RPMI8226 (cell line): Measurements from ENCODE around the gene ANK2.
"Not testable (repeated sequence)": the region's sequence is repeated elsewhere in the genome, so short reads cannot be mapped to it uniquely, and the experiment has no call there.

ENCODE experiments used
- DNase-seq: peaks from one replicate; pipeline ENCODE4 v3.0.0-alpha.2; 2015

ANK2 gene

DNA sequence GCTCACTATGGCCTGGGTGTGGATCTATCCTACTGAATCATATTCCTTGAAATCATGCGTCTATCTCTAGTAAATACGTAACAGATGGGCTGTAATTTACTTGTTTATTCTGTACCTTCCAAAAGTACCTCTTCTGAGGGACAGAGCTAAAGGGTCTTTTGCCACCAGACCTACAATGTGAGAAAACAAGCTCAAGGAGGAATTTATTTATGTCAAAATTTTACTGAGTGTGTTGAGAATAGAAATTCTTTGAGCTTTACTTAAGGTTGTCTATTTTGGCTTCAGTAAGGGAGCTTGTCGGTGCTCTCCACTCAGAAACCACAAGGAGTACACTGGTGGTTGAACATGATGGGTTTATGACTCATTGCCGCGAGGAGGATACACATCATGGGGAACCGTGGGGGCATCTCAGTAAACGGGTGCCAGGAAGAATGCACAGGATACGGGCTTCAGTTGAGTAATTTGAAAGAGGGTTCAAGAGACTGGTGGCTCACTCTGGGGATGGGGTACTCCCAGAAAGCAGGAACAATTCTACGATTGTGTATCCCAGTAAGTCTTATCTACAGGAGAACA, 3.0 kb downstream of the ANK2 start:
- no peak for DNase-seq

DNA sequence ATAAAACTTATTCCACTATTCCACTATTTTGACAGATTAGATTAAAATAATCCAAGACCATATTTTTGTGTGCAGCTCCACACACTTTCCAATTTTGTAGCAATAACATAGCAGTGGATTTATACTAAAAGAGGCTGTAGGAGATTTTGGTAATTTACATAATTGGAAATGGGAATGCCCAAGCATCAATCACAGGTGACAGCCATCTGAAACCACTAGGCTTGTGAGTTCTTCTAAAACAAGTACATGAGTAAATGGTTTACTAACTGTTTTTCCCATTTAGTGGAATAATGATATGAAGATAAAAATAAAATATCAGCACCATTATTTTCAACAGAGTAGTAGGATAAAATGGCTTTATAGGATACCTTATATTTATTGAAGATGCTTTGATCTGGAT, 4.4 kb downstream of the ANK2 start:
- no peak for DNase-seq

DNA sequence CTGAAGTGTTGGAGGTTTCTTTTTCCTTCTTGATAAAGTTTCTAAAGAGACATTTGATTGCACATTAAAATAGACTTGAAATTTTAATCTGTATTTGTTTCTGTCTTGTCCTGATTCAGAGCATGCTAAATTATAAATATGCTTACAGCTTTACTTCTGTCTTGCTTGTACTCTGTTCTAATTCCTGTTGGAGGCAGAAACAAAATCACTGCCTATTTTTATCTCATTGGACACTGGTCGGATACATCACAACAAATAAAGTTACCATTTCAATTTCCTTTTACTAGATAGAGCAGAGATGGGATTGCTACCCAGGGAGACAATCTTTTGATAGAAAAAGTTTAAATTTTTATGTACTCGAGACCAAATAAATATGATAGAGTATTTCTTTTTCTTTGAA, 6.9 kb downstream of the ANK2 start:
- DNase-seq = no peak

DNA sequence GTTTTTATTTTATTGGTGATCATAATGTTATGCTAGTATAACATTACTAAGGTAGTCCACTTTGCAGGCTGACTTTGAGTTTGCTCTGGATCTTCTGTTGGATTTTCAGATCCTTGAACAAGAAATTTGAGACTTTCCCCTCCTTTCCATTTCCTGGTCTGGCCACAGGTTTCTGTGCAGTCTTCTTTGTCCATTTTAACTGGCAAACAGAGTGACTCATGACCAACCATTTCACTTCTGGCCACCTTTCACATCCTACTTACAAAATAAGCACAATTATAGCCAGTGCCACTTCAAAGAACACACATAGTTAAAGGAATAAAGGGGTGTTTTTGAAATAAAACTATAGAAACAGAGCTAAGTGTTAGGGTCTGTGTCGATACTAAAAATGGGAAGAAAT, 8.4 kb downstream of the ANK2 start:
- no peak for DNase-seq

DNA sequence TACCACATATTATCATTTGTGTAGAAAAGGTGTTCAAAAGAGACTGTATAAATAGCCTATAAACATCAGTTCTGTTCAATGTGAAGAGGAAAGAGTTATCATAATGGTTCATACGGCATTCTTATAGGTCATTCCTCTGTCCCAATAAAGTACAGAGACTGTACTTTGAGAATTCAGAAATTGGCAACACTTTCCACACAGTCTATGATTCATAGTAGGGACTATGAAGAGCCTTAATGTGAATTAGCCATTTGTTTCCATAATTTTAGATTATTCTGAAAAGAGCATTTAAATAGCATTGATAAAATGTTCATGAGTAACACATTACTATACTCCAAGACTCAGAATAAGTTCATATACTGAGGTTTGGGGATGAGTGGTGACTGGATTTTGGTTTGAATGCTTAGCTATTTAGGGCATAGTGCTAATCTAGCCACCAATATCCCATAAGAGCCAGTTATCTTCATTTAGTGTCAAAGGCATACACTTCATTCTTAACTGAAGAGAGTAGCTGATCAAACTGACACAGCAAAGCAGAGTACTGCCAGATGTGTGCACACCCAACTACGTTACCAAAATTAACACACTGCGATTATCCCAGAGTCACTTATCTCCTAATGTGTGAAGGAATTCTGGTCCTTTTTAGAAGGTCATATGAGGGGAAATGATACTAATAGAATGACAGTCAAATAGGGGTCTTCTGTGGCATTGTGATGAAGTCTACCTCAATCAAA, 10.2 kb downstream of the ANK2 start:
- no peak for DNase-seq

DNA sequence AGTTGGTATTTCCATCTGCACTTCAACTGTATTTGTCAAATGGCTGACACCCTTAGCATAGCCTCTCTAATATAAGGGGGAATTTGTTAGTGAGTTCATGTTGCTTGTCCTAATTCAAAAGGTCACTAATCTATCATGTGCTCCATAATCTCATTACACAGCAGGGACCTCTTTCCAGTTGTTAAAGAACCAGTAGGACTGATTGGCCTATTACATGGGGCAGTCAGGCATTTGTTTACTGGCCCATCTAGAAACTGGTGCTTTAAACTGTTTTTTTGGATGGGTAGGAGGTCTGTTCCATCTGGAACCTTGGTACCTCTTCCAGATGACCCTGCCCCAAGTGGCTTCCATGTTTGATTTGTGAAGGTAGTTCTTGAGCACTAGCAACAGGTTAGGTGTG, 11.4 kb downstream of the ANK2 start:
- no peak for DNase-seq

DNA sequence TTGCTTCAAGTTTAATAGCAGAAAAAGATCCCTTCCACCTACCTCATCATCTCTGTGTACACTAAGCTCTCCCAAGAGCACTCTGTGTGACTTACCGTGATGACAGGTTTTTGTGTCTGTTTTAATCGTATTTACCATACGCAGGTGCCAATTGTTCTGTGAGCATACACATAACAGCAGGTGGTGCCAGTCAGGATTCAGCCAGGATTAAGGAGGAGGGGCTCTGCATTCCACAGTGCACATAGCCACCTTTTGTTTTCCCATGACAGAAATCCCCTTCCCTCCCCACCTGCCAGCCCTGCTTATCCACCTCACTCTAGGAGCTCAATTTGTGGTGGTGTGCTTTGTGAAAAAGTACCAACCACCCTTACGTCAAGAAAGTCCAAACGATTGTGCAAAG, 14.8 kb downstream of the ANK2 start:
- DNase-seq = no peak

DNA sequence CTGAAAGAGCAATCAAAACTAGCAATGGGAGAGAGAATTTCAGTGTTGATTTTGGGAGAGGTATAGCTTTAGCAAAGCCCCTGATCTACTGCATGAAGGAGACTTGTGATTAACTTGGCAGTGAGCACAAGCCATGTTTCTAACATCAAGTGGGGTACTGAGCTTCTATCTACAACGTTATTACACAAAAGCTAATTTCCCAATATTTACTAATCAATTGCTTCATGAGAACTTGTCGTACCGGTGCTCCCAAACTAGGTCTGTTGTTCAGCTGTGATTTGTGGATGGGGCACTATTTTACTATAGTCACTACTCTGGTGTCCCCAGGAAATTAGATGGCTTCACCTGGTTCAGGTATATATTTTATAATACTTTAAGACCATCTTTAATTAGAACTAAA, 16.2 kb downstream of the ANK2 start:
- DNase-seq = no peak

DNA sequence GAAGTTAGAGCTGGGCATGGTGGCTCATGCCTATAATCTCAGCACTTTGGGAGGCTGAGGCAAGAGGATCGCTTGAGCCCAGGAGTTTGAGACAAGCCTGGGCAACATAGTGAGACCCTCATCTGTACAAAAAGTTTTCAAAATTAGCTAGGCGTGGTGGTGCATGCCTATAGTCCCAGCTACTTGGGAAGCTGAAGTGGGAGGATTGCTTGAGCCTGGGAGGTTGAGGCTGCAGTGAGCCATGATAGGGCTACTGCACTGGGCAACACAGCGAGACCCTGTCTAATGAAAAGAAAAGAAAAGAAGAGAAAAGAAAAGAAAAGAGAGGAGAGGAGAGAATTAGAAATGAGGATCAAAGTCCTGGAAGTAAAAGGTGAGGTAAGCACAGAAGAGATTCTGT, 19.3 kb downstream of the ANK2 start:
- not testable (repeated sequence) for DNase-seq

DNA sequence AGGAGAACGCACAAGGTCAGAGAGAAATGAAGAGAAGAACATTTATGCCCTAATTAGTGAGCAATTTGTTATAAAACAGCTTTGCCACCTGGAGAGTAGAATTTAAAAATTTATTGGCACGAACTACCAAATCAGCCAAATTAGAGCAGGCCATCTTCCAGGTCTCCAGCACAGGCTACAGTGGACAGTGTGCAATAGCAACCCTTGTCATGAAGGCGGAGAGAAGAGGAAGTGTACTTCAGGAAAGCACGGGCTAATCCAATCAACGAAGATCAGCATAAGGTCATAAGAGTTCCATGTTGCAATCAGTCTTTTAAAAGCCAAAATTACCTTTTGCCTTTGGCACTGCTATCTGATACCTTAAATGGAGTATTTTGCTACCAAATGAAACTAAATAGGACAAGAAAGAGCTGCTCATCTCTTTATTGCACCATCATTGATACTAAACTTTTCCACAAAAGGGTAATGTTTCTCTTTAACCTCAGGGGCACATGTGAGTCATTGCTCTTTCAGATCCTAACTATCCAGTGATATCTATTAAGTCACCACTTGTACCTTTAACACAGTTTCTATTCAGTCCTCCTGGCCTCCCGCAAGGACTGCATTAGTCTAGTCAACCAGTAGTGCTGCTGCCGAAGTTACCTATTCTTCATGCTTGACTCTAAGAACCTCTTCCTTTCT, 19.9 kb downstream of the ANK2 start:
- DNase-seq = no peak

DNA sequence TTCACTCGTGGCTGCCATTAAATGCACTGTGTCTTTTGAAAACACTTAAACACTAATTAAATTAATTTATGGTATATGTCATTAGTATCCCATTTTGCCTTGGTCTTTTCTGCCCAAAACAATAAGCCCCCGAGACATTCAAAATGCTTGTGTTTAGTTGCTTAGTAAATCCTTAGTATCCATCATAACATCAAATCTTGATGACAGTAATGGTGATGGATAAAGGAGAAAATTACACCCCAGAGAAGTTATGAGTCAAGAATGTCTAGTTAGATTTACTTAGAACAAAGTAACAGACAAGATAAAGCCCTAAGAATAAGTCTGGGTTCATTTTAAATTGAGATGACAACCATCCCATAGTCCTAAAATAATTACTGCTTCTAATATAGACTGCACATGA, 21.3 kb downstream of the ANK2 start:
- no peak for DNase-seq

DNA sequence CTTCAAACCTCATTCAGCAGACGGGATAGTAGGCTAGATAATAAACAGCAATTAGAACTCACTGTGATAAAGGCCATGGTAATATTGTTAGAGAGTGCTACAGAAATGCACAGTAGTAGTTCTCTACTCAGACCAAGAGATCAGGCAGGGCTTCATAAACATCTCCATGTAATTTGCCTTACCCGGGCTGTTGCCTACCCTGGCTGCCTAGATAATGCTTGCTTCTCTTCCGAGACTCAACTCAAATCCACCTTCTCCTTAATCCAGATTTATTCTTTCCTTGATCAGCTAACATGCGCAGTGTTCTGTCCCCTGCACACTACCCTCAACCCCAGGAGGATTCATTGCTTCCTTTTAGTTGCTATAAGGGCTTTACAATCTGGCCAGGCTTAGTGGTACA, 21.8 kb downstream of the ANK2 start:
- DNase-seq = no peak

DNA sequence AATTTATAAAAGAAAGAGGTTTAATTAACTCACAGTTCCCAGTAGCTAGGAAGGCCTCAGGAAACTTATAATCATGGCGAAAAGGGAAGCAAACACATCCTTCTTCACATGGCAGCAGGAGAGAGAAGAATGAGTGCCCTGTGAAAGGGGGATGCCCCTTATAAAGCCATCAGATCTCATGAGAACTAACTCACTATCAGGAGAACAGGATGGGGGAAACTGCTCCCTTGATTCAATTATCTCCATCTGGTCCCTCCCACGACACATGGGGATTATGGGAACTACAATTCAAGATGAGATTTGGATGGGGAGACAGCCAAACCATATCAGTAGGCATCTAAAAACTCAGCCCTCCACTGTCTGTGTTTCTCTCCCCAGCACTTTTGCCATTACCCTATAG, 22.4 kb downstream of the ANK2 start:
- DNase-seq = no peak

DNA sequence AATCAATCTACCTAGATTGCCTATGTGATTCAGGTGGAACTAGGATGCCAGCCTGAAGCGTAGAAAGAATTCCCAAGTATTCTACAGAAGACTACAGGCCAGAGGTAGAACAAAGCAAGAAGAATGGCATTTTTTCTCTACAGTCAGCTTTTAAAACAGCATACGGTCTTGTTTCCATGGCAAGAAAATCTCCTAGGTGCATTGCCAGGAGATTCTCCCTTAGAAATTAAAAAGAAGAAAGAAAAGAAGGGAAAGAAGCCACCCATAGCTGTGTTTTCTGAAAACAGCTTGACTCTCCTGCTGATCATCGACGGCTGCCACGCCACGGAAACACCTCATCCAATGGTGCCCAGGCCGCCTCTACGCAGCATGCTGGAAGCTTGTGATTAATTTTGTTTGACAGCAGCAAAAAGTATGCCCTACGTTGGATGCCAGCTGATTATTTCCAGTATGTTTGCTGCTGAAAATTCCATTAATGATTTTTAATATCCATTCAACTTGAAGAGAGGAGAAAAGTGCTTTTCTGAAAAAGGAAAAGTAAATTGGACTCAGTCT, 24.1 kb downstream of the ANK2 start:
- no peak for DNase-seq

DNA sequence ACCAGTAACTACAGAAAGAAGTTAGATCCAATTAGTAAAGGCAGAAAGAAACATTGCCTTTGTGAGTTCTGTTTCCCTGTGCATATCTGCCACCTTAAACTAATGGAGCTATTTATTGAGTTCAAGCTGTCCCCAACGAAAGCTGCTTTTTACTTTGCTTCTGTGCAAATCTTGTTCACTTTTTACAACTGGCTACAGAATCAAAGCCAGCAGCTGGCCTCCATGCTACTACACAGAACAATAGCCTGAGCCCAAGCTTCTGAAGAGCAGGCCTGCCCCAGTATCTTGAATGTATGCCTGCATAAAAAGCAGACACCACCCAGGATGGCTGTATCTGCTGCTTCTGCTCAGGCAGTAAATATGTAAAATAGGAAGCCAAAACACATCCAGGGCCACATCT, 28.1 kb downstream of the ANK2 start:
- no peak for DNase-seq

DNA sequence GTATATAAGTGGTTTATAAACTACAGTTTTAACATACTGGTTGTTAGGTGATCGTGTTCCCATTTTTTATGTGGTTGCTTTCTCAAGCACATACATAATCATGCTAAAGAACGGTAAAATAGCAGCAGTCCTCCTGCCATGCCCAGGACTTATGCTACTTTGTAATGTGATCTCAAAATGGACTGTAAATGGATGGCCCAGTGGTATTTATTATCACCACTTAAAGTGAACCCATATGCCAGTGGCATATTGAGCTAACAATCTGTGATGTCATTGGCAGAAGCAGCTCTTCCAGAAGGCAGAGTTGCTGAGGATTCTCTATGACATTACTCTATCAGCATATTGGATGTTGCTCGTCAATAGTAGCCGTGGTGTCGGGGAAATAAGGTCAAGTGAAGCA, 28.6 kb downstream of the ANK2 start:
- no peak for DNase-seq

DNA sequence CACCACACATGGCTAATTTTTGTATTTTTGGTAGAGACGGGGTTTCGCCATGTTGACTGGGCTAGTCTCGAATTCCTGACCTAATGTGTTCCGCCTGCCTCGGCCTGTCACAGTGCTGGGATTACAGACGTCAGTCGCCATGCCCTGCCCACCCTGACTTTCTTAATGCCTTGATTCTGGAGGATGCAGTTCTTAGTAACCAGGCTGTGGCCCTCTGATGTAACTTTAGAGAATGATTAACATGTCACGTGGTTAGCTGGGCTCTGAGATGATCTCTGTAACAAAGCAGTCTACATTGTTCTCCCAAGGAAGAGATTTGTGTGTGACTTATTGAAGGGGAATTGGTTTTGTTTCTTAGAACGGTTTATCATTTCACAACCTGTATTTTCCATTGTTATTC, 30.6 kb downstream of the ANK2 start:
- no peak for DNase-seq

DNA sequence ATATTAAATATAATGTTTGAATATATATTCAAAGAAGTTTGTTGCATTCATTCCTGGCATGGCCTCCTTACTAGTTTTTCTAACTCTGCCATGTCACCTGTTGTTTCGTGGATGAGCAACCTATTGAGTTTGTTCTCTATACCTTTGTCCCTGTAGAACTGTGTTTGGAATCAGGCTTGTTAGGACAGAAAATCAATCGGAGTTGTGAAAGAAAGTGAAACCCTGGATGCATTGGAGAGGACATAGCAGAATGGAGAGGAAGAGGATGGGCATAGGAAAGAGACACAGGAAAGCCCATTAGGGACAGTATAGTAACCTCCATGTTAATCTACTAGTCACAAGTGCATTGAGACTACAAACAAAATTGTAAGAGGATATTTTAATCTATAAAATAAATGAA, 31.2 kb downstream of the ANK2 start:
- no peak for DNase-seq

DNA sequence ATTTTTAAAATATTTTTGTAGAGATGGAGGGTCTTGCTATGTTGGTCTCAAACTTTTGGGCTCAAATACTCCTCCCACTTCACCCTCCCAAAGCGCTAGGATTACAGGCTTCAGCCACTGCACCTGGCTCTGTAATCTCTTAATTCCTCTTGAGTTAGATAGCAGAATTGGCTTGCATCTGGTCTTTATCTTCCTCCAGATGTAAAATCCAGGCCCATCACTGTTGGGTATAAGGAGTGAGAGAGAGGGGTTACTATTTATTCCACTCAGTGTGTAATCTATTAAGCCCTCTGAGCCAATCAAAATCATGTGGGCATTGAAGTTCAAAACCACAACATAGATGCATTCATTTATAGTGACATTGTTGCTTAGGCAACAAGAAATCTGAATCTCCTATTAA, 33.9 kb downstream of the ANK2 start:
- DNase-seq = no peak

DNA sequence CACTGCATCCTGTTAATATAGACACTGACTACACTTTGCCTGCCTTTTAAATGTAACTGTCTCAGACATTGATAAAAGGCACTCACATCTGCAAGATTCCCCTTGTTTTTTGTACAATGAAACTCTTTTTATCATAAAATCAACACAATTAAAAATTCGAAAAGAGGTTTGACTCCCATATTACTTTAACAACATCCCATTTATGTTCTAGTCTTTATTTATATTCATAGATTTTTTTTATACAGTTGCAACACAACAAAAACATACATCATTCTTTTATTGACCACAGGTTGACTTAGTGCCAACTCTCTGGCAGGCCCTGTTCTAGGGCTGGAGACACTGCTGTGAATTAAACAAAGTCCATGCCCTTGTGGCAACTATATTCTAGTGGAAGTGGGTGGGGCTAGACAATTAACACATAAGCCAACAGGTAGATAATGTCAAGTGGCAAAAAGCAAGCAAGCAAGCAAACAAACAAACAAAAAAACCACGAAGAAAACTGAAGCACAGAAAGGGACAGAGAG, 36.8 kb downstream of the ANK2 start:
- DNase-seq = no peak

DNA sequence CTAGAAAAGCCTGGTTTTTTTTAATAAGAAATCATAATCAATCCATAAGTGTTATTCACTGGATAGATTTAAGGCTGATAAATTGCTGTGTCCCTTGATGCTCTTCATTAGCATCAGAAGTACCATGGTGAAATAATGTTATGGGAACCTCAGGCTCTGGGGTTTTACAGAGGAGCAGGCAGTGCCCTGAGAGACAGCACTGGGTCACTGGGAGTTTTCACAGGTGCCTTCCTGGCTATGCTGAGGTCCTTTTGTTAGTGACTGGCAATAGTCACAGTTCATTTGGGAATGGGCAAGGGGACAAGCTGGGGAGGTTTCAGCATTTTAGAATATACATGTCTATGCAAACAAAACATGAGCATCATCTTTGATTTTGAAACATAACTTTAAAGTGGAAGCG, 38.6 kb downstream of the ANK2 start:
- no peak for DNase-seq

DNA sequence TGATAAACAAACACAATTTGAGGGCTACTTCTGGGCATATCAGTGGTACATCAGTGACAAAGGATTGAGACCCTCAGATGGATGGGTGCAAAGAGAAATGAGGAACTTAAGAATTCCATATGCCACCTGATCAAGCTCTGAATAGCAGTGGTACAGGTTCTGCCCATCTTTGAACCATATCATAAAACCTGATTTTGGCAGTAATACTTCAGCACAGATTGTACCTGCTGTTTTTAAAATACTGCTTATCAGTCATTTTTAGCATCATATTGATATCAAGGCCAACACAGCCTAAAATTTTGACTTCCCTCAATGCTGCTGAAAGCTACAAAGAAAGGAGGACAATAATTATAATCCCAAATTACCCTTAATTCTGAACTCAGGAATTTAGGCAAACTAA, 41.5 kb downstream of the ANK2 start:
- DNase-seq = no peak

DNA sequence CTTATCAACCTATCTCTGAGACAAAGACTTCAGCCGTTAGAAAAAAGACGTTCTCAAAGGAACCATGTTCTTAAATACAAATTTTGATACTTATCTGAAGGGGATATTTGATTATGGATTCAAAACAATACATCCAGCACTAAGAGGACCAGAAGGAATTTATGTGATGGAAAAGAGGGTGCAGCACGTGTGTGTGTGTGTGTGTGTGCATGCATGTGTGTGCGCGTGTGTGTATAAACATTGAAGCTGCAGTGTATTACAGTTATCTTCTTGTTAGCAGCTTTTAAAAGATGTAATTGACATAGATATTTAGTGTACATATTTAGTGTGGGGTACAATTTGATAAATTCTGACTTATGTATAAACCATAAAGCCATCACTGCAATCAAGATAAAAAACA, 44.9 kb downstream of the ANK2 start:
- DNase-seq = no peak

DNA sequence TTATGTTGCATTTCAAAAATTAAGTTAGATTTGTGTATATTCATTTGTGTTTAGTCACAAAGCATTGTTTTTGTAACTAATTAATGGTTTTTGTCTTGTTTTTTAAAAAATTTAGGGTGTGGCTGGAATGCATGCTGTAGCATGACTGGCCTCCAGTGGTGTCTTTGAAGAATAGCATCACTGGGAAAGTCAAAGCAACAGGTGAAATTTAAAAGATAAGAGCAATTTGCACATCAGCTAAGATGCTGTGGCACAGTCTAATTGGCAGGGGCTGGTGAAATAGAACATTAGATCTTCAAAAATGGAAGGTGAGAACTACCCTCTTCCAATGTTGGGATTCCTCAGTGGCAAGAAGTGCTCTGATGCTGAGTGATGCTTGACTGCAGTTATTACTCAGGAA, 45.3 kb downstream of the ANK2 start:
- DNase-seq = no peak
